HEK293 (cell line): ENCODE data around the gene ALDOA.
A peak's percentile ranks its signal among the peaks of the same experiment; 100 is the strongest.

Source experiments
- CTCF ChIA-PET: fragments of 350-600 bp; formaldehyde crosslinking; extraction: SDS; loops from one replicate; lab custom pipeline; 2021; ENCODE audit warnings: antibody characterized with exemption; lab: Yijun Ruan, JAX
- POLR2A ChIA-PET: fragments of 300-600 bp; formaldehyde crosslinking; extraction: SDS; loops from one replicate; lab custom pipeline; 2020; ENCODE audit warnings: antibody characterized with exemption, inconsistent platforms; lab: Yijun Ruan, JAX
- H3K27ac ChIP-seq: fragments of 200-500 bp; sonication (Bioruptor generic); 2 replicates; pipeline ENCODE4 v1.5.1; 2014; ENCODE audit warnings: low read depth, low read length, control low read depth, inconsistent platforms; ENCODE audit errors: extremely low read depth
- H3K36me3 ChIP-seq, 2 experiments: fragments of 200-500 bp in 1 of 2; sonication (Bioruptor generic) in 1 of 2; 1 replicate in 1 of 2; 2 replicates in 1 of 2; pipeline ENCODE4 v1.5.1; 2014 to 2017; ENCODE audit warnings: inconsistent platforms in 2 of 2, low read length in 2 of 2; ENCODE audit not compliant: control insufficient read depth in 2 of 2, insufficient read depth in 1 of 2
- H3K4me1 ChIP-seq: fragments of 200-500 bp; sonication (Bioruptor generic); 2 replicates; pipeline ENCODE4 v1.5.1; 2014; ENCODE audit warnings: mild to moderate bottlenecking, low read length, inconsistent platforms; ENCODE audit not compliant: control insufficient read depth, insufficient read depth
- H3K4me3 ChIP-seq: 2 replicates; pipeline ENCODE4 v1.5.1; 2011; ENCODE audit warnings: low read depth, mild to moderate bottlenecking, control low read depth, low read length, moderate library complexity
- H3K9me3 ChIP-seq: fragments of 200-500 bp; sonication (Bioruptor generic); 2 replicates; pipeline ENCODE4 v1.5.1; 2014; ENCODE audit warnings: low read depth, low read length, inconsistent platforms; ENCODE audit not compliant: control insufficient read depth, insufficient read depth
- GLIS1 ChIP-seq: fragments of 450-650 bp; formaldehyde crosslinking; IDR thresholded peaks from 2 replicates; pipeline ENCODE4 v1.5.1; 2016; ENCODE audit warnings: missing biosample characterization, missing genetic modification characterization
- HOXC10 ChIP-seq: sonication (generic); formaldehyde crosslinking; IDR thresholded peaks from 2 replicates; pipeline ENCODE4 v1.8.1; 2023; ENCODE audit warnings: mild to moderate bottlenecking, missing genetic modification reagents
- HOXD13 ChIP-seq: sonication (generic); formaldehyde crosslinking; IDR thresholded peaks from 2 replicates; pipeline ENCODE4 v1.8.0; 2022; ENCODE audit warnings: missing genetic modification reagents, borderline replicate concordance
- RBAK ChIP-seq: fragments of 450-650 bp; formaldehyde crosslinking; IDR thresholded peaks from 2 replicates; pipeline ENCODE4 v1.5.1; 2016; ENCODE audit warnings: missing biosample characterization, missing genetic modification characterization
- ZBTB10 ChIP-seq: fragments of 450-650 bp; formaldehyde crosslinking; IDR thresholded peaks from 2 replicates; pipeline ENCODE4 v1.5.1; 2016; ENCODE audit warnings: missing biosample characterization, missing genetic modification characterization
- ZNF10 ChIP-seq: fragments of 450-650 bp; formaldehyde crosslinking; IDR thresholded peaks from 2 replicates; pipeline ENCODE4 v1.5.1; 2017; ENCODE audit warnings: missing biosample characterization, missing genetic modification characterization
- ZNF112 ChIP-seq: fragments of 450-650 bp; formaldehyde crosslinking; IDR thresholded peaks from 2 replicates; pipeline ENCODE4 v1.5.0; 2017; ENCODE audit warnings: missing biosample characterization, missing genetic modification characterization
- ZNF114 ChIP-seq: fragments of 450-650 bp; formaldehyde crosslinking; IDR thresholded peaks from 2 replicates; pipeline ENCODE4 v1.5.0; 2017; ENCODE audit warnings: missing biosample characterization, missing genetic modification characterization
- ZNF146 ChIP-seq: fragments of 450-650 bp; formaldehyde crosslinking; IDR thresholded peaks from 2 replicates; pipeline ENCODE4 v1.5.1; 2016; ENCODE audit warnings: missing biosample characterization, missing genetic modification characterization
- ZNF155 ChIP-seq: fragments of 450-650 bp; formaldehyde crosslinking; IDR thresholded peaks from 2 replicates; pipeline ENCODE4 v1.5.1; 2016; ENCODE audit warnings: missing biosample characterization, missing genetic modification characterization
- ZNF223 ChIP-seq: fragments of 450-650 bp; formaldehyde crosslinking; IDR thresholded peaks from 2 replicates; pipeline ENCODE4 v1.5.1; 2016; ENCODE audit warnings: missing biosample characterization, missing genetic modification characterization
- ZNF26 ChIP-seq: fragments of 450-650 bp; formaldehyde crosslinking; IDR thresholded peaks from 2 replicates; pipeline ENCODE4 v1.5.1; 2016; ENCODE audit warnings: missing biosample characterization, missing genetic modification characterization
- ZNF266 ChIP-seq: fragments of 450-650 bp; formaldehyde crosslinking; IDR thresholded peaks from 2 replicates; pipeline ENCODE4 v1.5.1; 2016; ENCODE audit warnings: missing biosample characterization, missing genetic modification characterization, low read depth
- ZNF580 ChIP-seq: fragments of 450-650 bp; formaldehyde crosslinking; IDR thresholded peaks from 2 replicates; pipeline ENCODE4 v1.5.1; 2016; ENCODE audit warnings: missing biosample characterization, missing genetic modification characterization
- ZNF629 ChIP-seq: fragments of 450-650 bp; formaldehyde crosslinking; IDR thresholded peaks from 2 replicates; pipeline ENCODE4 v1.5.1; 2017; ENCODE audit warnings: missing biosample characterization, missing genetic modification characterization
- ZNF639 ChIP-seq: fragments of 450-650 bp; formaldehyde crosslinking; IDR thresholded peaks from 2 replicates; pipeline ENCODE4 v1.5.1; 2016; ENCODE audit warnings: missing biosample characterization, missing genetic modification characterization
- ZNF654 ChIP-seq: fragments of 450-650 bp; formaldehyde crosslinking; IDR thresholded peaks from 2 replicates; pipeline ENCODE4 v1.5.1; 2016; ENCODE audit warnings: low read depth, missing biosample characterization, missing genetic modification characterization
- ZNF677 ChIP-seq: fragments of 450-650 bp; IDR thresholded peaks from 2 replicates; pipeline ENCODE4 v1.5.0; 2018; ENCODE audit warnings: missing biosample characterization, mild to moderate bottlenecking, missing genetic modification characterization, moderate library complexity
- ZSCAN5A ChIP-seq: fragments of 450-650 bp; formaldehyde crosslinking; IDR thresholded peaks from 2 replicates; pipeline ENCODE4 v1.5.1; 2016; ENCODE audit warnings: missing biosample characterization, missing genetic modification characterization

The ALDOA gene

GRCh38 chr16:30016555-30017276, 48.8 kb upstream of the ALDOA start:
- Histone ChIP-seq H3K9me3 (no peaks in the 10 kb centered on the region), H3K4me3 (no peak overlapping the region), H3K4me1 (no peaks in the 10 kb centered on the region), H3K36me3 (no peaks in the 10 kb centered on the region), H3K27ac (no peak overlapping the region)
- no peak for TF ChIP-seq ZNF266 (tag by site-specific recombination)
- no peak for TF ChIP-seq ZNF223 (tag by site-specific recombination)
- no peak for TF ChIP-seq ZNF146
- no peak for TF ChIP-seq ZNF114 (tag by site-specific recombination)
- TF ChIP-seq HOXC10 (CRISPR knock-in tag): no peak
- TF ChIP-seq GLIS1 (tag by site-specific recombination): no peak
- no peak for TF ChIP-seq ZNF629 (tag by site-specific recombination)
- TF ChIP-seq ZNF639 (tag by site-specific recombination): no peak
- TF ChIP-seq HOXD13 (CRISPR knock-in tag): no peak
- no peak for TF ChIP-seq ZNF26 (tag by site-specific recombination)
- no peak for TF ChIP-seq ZBTB10
- no peak for TF ChIP-seq ZNF112
- TF ChIP-seq RBAK: no peak
- TF ChIP-seq ZNF10 (tag by site-specific recombination): no peak
- no peak for TF ChIP-seq ZSCAN5A (tag by site-specific recombination)
- no peak for TF ChIP-seq ZNF677 (tag by site-specific recombination)
- no peak for TF ChIP-seq ZNF155 (tag by site-specific recombination)
- CTCF ChIA-PET: interaction anchor here (0.6 to 4.8 kb wide), 5 partner anchors 15 to 647 kb away, joined by 3 to 34 read pairs (median 3); partner anchors contain the start of genes CD2BP2 and TLCD3B
- POLR2A ChIA-PET: no interaction called here

GRCh38 chr16:30017277-30017656, 48.3 kb upstream of the ALDOA start:
- CTCF ChIA-PET: interaction anchor here (0.7 to 4.8 kb wide), 2 partner anchors 15 to 338 kb away, joined by 3 to 34 read pairs; partner anchors contain the start of genes CD2BP2 and TLCD3B
- TF ChIP-seq ZNF146 (peak; percentile 100), ZNF580 (tag by site-specific recombination) (0 out of 2 replicates have a peak, but pooled peaks have one; percentile 40), ZNF654 (tag by site-specific recombination) (no peak)
- no peaks in the 10 kb centered on the region for H3K36me3 ChIP-seq
- no peak overlapping the region for H3K27ac ChIP-seq
- H3K9me3 ChIP-seq: no peaks in the 10 kb centered on the region
- H3K4me1 ChIP-seq: no peaks in the 10 kb centered on the region
- POLR2A ChIA-PET: interaction anchor here (0.7 kb wide), 1 partner anchor 96 kb away, joined by 10 read pairs; no protein-coding TSS in a partner anchor
- H3K4me3 ChIP-seq: no peak overlapping the region
